SK-N-DZ (cell line): ENCODE data around the gene UBE2O.
A peak's percentile ranks its signal among the peaks of the same experiment; 100 is the strongest.

Experiments
- DNase-seq: peaks from one replicate; pipeline ENCODE4 v3.0.0-alpha.2; 2015; ENCODE audit warnings: low spot score

Gene UBE2O

GRCh38 chr17:76485569-76485968 is 32.6 kb upstream of the UBE2O start:
- no peak for DNase-seq

GRCh38 chr17:76484228-76484725 is 31.3 kb upstream of the UBE2O start:
- no peak for DNase-seq

GRCh38 chr17:76481071-76481655 is 28.2 kb upstream of the UBE2O start:
- peak; percentile 60 for DNase-seq

- DNase-seq, result peak; percentile 68
Measured at GRCh38 chr17:76480632-76481031, 27.7 kb upstream of the UBE2O start.

GRCh38 chr17:76479515-76480060 is 26.6 kb upstream of the UBE2O start:
- DNase-seq, result no peak

- DNase-seq, result no peak
Measured at GRCh38 chr17:76478730-76479514, 26.0 kb upstream of the UBE2O start.

GRCh38 chr17:76478097-76478496 is 25.1 kb upstream of the UBE2O start:
- DNase-seq, result no peak

GRCh38 chr17:76477576-76477975 is 24.6 kb upstream of the UBE2O start:
- no peak for DNase-seq

GRCh38 chr17:76476736-76477135 is 23.8 kb upstream of the UBE2O start:
- no peak for DNase-seq

- DNase-seq, result no peak
Measured at GRCh38 chr17:76475302-76475701, 22.4 kb upstream of the UBE2O start.

- DNase-seq, result no peak
Measured at GRCh38 chr17:76474894-76475293, 21.9 kb upstream of the UBE2O start.

GRCh38 chr17:76474238-76474637 is 21.3 kb upstream of the UBE2O start:
- DNase-seq, result no peak

- no peak for DNase-seq
Measured at GRCh38 chr17:76473541-76473985, 20.6 kb upstream of the UBE2O start.

- DNase-seq, result no peak
Measured at GRCh38 chr17:76472726-76473125, 19.8 kb upstream of the UBE2O start.

- DNase-seq, result no peak
Measured at GRCh38 chr17:76472258-76472645, 19.3 kb upstream of the UBE2O start.

GRCh38 chr17:76471498-76472257 is 18.7 kb upstream of the UBE2O start:
- DNase-seq, result no peak

GRCh38 chr17:76469991-76470739 is 17.2 kb upstream of the UBE2O start:
- DNase-seq, result no peak

GRCh38 chr17:76469076-76469990 is 16.4 kb upstream of the UBE2O start:
- no peak for DNase-seq

GRCh38 chr17:76468634-76469010 is 15.7 kb upstream of the UBE2O start:
- no peak for DNase-seq
